Measurements from ENCODE around the gene KLRF2. TPM values are rescaled to one million over a fixed set of nuclear protein-coding genes. Genes with fewer than 3 reads are reported as not detected.

KLRF2 gene
- total RNA-seq, 1 donor from 2014 or later = not detected

DNA sequence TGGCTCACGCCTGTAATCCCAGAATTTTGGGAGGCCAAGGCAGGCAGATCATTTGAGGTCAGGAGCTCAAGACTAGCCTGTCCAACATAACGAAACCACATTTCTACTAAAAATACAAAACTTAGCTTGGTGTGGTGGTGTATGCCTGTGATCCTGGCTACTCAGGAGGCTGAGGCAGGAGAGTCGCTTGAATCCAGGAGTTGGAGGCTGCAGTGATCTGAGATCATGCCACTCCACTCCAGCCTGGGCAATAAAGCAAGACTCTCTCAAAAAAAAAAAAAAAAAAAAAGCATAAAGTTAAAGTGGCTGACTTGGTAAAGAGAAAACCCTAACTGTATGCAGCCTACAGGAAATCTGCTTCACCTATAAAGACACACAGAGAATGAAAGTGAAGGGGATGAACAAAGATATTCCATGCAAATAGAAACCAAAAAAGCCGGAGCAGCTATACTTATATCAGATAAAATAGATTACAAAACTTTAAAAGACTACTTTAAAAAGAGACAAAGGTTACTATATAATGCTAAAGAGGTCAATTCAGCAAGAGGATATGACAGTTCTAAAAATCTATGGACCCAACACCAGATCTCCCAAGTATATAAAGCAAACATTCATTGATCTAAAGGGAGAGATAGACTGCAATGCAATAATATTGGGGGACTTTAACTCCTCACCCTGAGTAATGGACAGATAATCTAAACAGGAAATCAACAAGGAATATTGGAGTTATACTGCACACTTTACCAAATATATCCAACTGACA lies 16.2 kb upstream of the KLRF2 start:
- Histone ChIP-seq H3K79me2 (ENCODE audit: insufficient read depth, low read length) (no peaks in the 10 kb centered on the region), H3K4me3 (ENCODE audit: insufficient read depth, low read depth, low read length) (no peak overlapping the region), H3K36me3 (ENCODE audit: insufficient read depth, low read length) (no peaks in the 10 kb centered on the region), H3K27ac (ENCODE audit: low read depth, low read length) (no peak overlapping the region), H3K27me3 (ENCODE audit: insufficient read depth, low read length) (no peaks in the 10 kb centered on the region), H3K4me2 (ENCODE audit: low read length) (no peak overlapping the region), H4K20me1 (ENCODE audit: insufficient read depth, low read length) (no peaks in the 10 kb centered on the region), H3K9ac (ENCODE audit: low read length) (no peak overlapping the region), H3K9me3 (ENCODE audit: insufficient read depth, low read depth, low read length) (no peaks in the 10 kb centered on the region), H2AFZ (ENCODE audit: low read depth, low read length) (no peak overlapping the region), H3K4me1 (ENCODE audit: insufficient read depth, low read length) (no peaks in the 10 kb centered on the region)
- Mint-ChIP-seq H3K4me3 (ENCODE audit: unreplicated experiment) (no peak overlapping the region), H3K27ac (ENCODE audit: unreplicated experiment) (no peak overlapping the region), H3K36me3 (ENCODE audit: low read depth, unreplicated experiment) (no peaks in the 10 kb centered on the region), H3K27me3 (ENCODE audit: low read depth, unreplicated experiment) (no peaks in the 10 kb centered on the region), H3K9me3 (ENCODE audit: unreplicated experiment) (peaks cover 2% of the 10 kb centered on the region), H3K4me1 (ENCODE audit: low read depth, unreplicated experiment) (peaks cover 4% of the 10 kb centered on the region)
- no peak for FAIRE-seq
- no peak for DNase-seq (ENCODE audit: low read depth)
- TF ChIP-seq EZH2 (IDR thresholded peaks at IDR 0.05; ENCODE audit: insufficient read depth, low read length) (no peak), CTCF (IDR thresholded peaks at IDR 0.05; ENCODE audit: insufficient read depth, low read depth, low read length) (no peak)

DNA sequence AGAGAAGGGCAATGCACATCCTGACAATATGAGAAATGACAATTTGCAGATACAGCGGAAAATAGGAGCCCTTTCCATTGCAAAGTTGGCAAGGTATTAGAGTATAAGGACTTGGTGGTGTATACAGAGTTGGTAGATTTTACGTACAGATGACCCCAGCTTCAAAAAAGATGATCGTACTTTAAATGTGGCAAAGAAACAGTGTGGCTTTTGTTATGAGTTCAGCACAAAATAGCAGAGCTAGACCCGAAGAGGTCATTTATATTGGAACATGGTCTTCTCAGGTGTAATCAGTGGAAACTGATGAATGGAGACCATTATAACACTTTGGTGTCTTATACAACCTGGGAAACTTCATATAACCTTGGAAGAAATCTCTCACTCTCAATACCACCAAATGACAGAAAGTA lies 14.4 kb upstream of the KLRF2 start:
- no peaks in the 10 kb centered on the region for H3K79me2 ChIP-seq (ENCODE audit: insufficient read depth, low read length)

More for the DNA sequence above, 14.4 kb upstream of the KLRF2 start:
- Histone ChIP-seq H3K9me3 (ENCODE audit: insufficient read depth, low read depth, low read length) (no peaks in the 10 kb centered on the region), H3K4me1 (ENCODE audit: insufficient read depth, low read length) (no peaks in the 10 kb centered on the region), H4K20me1 (ENCODE audit: insufficient read depth, low read length) (no peaks in the 10 kb centered on the region), H3K4me2 (ENCODE audit: low read length) (no peak overlapping the region), H3K27ac (ENCODE audit: low read depth, low read length) (no peak overlapping the region), H3K36me3 (ENCODE audit: insufficient read depth, low read length) (no peaks in the 10 kb centered on the region), H3K27me3 (ENCODE audit: insufficient read depth, low read length) (no peaks in the 10 kb centered on the region), H2AFZ (ENCODE audit: low read depth, low read length) (no peak overlapping the region), H3K4me3 (ENCODE audit: insufficient read depth, low read depth, low read length) (no peak overlapping the region), H3K9ac (ENCODE audit: low read length) (no peak overlapping the region)
- no peaks in the 10 kb centered on the region for H3K36me3 Mint-ChIP-seq (ENCODE audit: low read depth, unreplicated experiment)
- no peak overlapping the region for H3K27ac Mint-ChIP-seq (ENCODE audit: unreplicated experiment)
- H3K4me3 Mint-ChIP-seq (ENCODE audit: unreplicated experiment) = no peak overlapping the region
- TF ChIP-seq CTCF (IDR thresholded peaks at IDR 0.05; ENCODE audit: insufficient read depth, low read depth, low read length) (no peak), EZH2 (IDR thresholded peaks at IDR 0.05; ENCODE audit: insufficient read depth, low read length) (no peak)
- peaks cover 2% of the 10 kb centered on the region for H3K9me3 Mint-ChIP-seq (ENCODE audit: unreplicated experiment)
- H3K4me1 Mint-ChIP-seq (ENCODE audit: low read depth, unreplicated experiment) = peaks cover 4% of the 10 kb centered on the region
- DNase-seq (ENCODE audit: low read depth) (no peak), FAIRE-seq (no peak)
- no peaks in the 10 kb centered on the region for H3K27me3 Mint-ChIP-seq (ENCODE audit: low read depth, unreplicated experiment)
